HG02852 (cell line): Measurements from ENCODE around the gene HMGN4.
A peak's percentile ranks its signal among the peaks of the same experiment; 100 is the strongest.

Experiments used
- ATAC-seq: cut with Tn5 transposase; IDR thresholded peaks from one replicate; pipeline ENCODE4 v1.9.1; 2021; ENCODE audit warnings: mild to moderate bottlenecking, moderate library complexity; ENCODE audit not compliant: unreplicated experiment

HMGN4 gene

DNA sequence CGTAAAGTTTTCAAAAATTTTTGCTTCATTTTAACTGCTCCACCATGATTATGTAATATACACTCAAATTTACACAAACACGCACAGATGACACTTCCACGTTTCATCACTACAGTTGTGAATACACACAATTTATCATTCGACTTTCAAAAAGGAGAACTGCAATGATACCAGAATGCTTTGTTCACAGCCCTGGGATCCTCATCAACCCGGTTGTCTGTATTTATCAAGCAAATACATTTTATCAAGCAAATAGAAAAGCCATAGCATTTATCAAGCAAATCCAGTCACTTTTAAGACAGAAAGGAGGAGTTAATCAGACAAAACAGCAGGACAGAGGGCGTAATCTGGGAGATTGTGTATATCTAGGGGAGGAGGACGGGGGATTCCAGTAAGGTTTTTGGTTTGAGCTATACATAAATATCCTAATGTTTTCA, 38.3 kb downstream of the HMGN4 start:
- no peak for ATAC-seq

- ATAC-seq: no peak
Measured at GRCh38 chr6:26576929-26577719, 39.0 kb downstream of the HMGN4 start.

DNA sequence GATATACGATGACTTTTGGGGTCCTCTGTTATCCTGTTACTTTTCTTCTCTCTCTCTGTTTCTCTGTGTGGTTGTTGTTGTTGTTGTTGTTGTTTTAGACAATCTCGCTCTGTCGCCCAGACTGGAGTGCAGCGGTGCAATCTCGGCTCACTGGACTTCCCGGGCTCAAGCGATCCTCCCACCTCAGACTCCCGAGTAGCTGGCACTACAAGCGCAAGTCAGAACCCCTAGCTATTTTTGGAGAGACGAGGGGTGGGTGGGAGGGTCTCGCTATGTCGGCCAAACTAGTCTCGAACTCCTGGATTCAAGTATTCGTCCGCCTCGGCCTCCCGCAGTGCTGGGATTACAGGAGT, 39.5 kb downstream of the HMGN4 start:
- ATAC-seq: no peak

- no peak for ATAC-seq
Measured at GRCh38 chr6:26578279-26578678, 40.1 kb downstream of the HMGN4 start.

DNA sequence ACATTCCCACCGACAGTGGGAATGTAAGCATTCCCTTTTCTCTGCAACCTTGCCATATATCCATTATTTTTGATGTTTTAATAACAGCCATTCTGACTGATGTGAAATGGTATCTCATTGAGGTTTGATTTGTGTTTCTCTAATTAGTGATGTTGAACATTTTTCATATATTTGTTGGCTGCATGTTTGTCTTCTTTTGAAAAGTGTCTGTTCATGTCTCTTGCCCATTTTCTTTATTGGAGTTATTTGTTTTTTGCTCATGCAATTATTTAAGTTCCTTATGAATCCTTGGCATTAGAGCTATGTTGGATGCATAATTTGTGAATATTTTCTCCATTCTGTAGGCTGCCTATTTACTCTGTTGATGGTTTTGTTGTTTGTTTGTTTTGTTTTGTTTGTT, 40.6 kb downstream of the HMGN4 start:
- ATAC-seq: no peak

- ATAC-seq: no peak
Measured at GRCh38 chr6:26581164-26581915, 43.2 kb downstream of the HMGN4 start.

- ATAC-seq: no peak
Measured at GRCh38 chr6:26588965-26589364, 50.8 kb downstream of the HMGN4 start.

DNA sequence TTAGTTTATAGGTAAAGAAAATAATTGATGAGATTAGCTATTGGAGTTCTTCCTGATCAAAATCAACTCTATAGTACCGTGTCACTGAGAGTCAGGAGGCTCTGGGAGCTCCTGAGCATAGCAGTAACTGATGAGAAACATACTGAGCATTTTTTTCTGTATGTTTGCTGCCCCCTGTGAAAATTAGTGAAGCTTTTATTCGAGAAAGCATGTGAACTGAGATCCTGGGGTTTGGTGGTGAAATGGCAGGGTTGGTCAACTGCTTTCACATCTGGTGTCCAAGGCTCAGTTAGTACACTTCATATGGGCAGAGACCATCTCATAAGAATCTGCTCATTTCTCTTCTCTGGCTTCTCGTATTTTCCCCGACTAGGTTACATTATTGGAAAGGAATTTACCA, 54.5 kb downstream of the HMGN4 start:
- no peak for ATAC-seq

GRCh38 chr6:26593278-26594130, 55.3 kb downstream of the HMGN4 start:
- no peak for ATAC-seq

- no peak for ATAC-seq
Measured at GRCh38 chr6:26594131-26594498, 55.9 kb downstream of the HMGN4 start.

DNA sequence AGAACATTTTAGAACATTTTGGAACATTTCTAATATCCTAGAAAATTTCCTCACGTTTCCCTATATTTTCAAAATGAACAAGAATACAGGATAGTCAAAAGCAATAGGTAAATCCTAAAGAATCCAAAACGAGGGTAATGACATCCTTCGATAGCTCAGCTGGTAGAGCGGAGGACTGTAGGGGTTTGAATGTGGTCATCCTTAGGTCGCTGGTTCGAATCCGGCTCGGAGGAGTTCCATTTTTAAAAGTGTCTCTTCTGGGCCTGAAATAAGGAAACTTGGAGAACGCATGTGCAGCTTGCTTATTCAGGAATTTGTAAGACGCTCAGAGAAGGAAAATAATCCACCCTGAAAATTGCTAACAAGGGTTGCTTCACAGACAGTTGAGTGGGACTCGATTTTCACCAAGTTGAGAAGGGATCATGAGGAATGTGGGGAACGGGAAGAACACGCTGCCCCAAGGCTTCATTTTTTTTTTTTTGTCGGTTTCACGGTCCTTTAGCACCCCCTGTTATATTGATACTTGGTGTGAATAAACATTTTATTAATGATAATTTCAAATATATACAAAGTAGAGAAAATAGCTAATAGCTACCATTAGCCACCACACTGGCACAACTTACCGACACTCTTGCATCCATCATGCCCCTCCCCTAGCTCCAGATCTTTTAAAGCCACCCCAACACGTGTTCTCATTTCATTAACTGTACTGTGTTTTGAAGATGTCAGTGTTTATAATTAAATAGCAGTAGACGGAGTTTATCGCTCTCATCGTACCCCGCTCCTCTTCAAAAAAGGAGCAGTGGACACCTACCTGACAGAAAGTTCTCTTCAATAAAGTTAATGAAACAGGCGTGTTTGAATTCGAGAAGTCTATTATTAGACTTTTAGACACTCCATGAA, 56.8 kb downstream of the HMGN4 start:
- no peak for ATAC-seq

- ATAC-seq: peak; percentile 54
Measured at GRCh38 chr6:26595669-26596269, 57.6 kb downstream of the HMGN4 start.
